AG20443 (cell line): ENCODE results near the gene ECD.

ENCODE experiments used
- DNase-seq: peaks from one replicate; pipeline ENCODE4 v3.0.0; 2012; ENCODE audit warnings: low spot score, mixed read lengths

ECD gene

GRCh38 chr10:73167783-73168464 lies at the start of gene ECD, which contains the start of gene FAM149B1:
ECD (minus strand) TSS chr10:73168008; CDS start chr10:73163937, 4,071 bp downstream.
FAM149B1 (plus strand) TSS chr10:73168119; CDS start chr10:73168340, 221 bp downstream.
- peak; percentile 96 for DNase-seq

GRCh38 chr10:73215749-73216148 lies 47.9 kb upstream of the ECD start:
- DNase-seq = no peak

GRCh38 chr10:73211106-73211811 lies 43.5 kb upstream of the ECD start:
- DNase-seq = no peak

- no peak for DNase-seq
These were observed 42.7 kb upstream of the ECD start for GRCh38 chr10:73210395-73211105.

- peak; percentile 54 for DNase-seq
These were observed 41.9 kb upstream of the ECD start for GRCh38 chr10:73209705-73210104.

GRCh38 chr10:73207883-73208282 lies 40.1 kb upstream of the ECD start:
- DNase-seq = no peak

- DNase-seq = no peak
These were observed 38.6 kb upstream of the ECD start for GRCh38 chr10:73206385-73206784.

- DNase-seq = no peak
These were observed 38.1 kb upstream of the ECD start for GRCh38 chr10:73205890-73206289.

- DNase-seq = no peak
These were observed 37.3 kb upstream of the ECD start for GRCh38 chr10:73205081-73205480.

- no peak for DNase-seq
These were observed 22.4 kb upstream of the ECD start for GRCh38 chr10:73190188-73190587.

- DNase-seq = no peak
These were observed 18.5 kb upstream of the ECD start for GRCh38 chr10:73186266-73186665.

GRCh38 chr10:73183667-73184281 lies 16.0 kb upstream of the ECD start:
- peak; percentile 61 for DNase-seq

- DNase-seq = peak; percentile 14
These were observed 14.8 kb upstream of the ECD start for GRCh38 chr10:73182568-73182967.

- no peak for DNase-seq
These were observed 6.5 kb upstream of the ECD start for GRCh38 chr10:73174148-73174925.

- DNase-seq = no peak
These were observed 5.1 kb upstream of the ECD start for GRCh38 chr10:73172867-73173266.

GRCh38 chr10:73169320-73169719 lies 1.5 kb upstream of the ECD start:
- no peak for DNase-seq

GRCh38 chr10:73168465-73168803 lies 626 bp upstream of the ECD start:
- DNase-seq = no peak

- peak; percentile 24 for DNase-seq
These were observed 388 bp downstream of the ECD start for GRCh38 chr10:73167458-73167782.

- DNase-seq = no peak
These were observed 836 bp downstream of the ECD start for GRCh38 chr10:73166972-73167371.

GRCh38 chr10:73163096-73163495 lies 4.7 kb downstream of the ECD start:
- DNase-seq = no peak

GRCh38 chr10:73161662-73162061 lies 6.1 kb downstream of the ECD start:
- no peak for DNase-seq

GRCh38 chr10:73161079-73161478 lies 6.7 kb downstream of the ECD start:
- no peak for DNase-seq
